Non-pigmented ciliary epithelial cell (primary cell): Measurements from ENCODE around the gene MBD3L1.
A peak's percentile ranks its signal among the peaks of the same experiment; 100 is the strongest.

Experiments
- DNase-seq: peaks from one replicate; pipeline ENCODE4 v3.0.0-alpha.2; 2010; ENCODE audit warnings: low read depth

Gene MBD3L1

DNA sequence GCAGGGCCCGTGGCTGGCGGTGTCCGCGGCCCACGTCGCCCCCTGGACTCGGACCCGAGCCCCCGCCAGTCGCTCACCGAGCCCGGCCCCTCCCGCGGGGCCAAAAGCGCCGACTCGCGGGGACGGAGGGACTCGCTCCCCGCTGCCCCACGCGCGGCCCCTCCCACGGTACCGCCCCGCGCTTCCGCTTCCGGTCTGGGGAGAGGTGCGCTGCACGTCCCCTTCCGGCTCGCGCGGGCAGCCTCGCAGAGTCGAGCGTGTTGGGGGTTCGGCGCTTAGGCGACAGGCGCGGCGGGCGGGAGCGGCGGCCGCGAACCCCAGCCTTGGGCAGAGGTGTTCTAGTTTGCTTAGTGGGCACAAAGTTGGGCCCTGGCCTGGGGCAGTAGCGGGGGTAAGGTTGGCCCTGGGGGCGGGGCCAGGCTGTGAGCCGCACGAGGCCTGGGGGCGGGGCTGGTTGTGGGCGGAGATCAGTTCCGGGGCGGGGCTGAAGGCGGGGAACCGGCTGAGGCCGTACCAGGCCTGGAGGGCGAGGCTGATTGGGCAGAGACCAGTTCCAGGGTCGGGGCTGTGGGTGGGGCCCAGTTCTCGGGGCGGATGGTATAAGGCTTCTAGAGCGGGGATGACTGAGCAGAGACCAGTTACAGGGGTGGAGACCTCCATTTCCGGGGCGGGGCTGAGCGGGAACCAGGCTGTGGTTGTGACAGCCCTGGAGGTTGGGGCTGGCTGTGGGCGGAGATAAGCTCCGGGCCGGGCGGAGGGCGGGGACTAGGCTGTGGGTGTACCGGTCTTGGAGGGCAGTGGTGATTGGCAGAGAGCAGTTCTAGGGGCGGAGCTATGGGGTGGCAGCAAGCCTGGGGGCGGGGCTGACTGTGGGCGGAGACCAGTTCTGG, at the start of gene MBD3L1, which contains the start of gene ZNF558:
Gene MBD3L1, plus strand, starts transcription at position 246 of the 890 bp plus-strand sequence. CDS start 10,302 bp downstream, outside the sequence.
Gene ZNF558, minus strand, starts transcription at position 173 of the 890 bp plus-strand sequence. CDS start 9,645 bp downstream, outside the sequence.
- peak; percentile 90 for DNase-seq

DNA sequence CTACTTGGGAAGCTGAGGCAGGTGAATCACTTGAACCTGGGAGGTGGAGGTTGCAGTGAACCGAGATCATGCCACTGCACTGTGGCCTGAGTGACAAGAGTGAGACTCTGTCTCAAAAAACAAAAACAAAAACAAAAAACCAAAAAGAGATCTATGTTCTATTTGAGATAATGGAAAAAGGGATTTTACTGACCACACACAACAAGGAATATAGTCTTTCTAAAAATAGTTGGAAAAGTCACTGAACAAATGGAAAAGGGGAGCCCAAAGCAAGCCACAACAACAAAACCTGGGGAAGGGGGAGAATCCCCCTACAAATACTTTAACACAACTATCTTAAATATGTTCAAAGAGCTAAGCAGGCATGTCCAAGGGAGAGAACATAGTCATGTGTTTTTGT, 37.4 kb upstream of the MBD3L1 start:
- DNase-seq: no peak

DNA sequence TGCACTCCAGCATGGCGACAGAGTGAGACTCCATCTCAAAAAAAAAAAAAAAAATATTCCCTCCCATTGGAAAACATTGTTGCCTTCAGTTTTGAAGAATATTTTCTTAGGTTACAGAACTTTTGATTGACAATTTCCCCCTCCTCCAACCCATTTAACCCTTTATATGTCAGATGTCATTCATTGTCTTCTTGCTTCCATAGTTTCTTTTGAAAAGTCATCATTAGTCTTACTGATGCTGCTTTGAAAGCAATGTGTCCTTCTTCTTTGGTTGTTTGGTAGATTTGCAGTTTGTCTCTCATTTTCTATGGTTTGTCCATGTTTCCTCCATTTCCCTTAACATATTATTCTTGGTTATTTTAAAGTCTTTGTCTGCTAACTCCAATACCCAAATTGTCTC, 25.5 kb upstream of the MBD3L1 start:
- no peak for DNase-seq

DNA sequence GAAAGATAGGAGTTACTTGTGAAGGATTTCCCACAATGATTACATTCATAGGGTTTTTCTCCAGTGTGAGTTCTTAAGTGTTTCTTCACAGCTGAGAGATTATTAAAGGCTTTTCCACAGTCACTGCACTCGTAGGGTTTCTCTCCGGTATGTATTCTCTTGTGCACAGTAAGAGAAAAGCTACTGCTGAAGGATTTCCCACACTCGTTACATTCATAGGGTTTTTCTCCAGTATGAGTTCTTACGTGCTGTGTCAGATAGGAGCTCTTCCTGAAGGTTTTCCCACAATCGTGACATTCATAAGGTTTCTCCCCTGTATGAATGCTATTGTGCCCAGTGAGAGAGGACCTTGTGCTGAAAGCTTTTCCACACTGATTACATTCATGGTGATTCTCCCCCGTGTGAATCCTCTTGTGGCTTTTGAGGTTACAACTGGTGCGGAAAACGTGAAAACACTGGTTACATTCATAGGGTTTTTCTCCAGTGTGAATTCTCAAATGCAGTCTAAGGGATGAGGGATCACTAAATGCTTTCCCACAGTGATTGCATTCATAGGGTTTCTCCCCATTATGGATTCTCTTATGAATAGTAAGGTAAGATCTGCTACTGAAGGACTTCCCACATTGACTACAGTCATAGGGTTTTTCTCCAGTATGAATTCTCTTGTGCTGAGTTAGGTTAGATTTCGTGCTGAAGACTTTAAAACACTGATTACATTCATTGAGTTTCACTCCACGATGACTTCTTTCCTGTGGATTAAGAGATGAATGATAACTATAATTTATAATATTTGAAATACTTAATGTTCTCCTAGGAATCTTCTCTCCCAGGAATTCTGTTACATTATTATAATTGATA, 20.6 kb upstream of the MBD3L1 start:
- DNase-seq: no peak

DNA sequence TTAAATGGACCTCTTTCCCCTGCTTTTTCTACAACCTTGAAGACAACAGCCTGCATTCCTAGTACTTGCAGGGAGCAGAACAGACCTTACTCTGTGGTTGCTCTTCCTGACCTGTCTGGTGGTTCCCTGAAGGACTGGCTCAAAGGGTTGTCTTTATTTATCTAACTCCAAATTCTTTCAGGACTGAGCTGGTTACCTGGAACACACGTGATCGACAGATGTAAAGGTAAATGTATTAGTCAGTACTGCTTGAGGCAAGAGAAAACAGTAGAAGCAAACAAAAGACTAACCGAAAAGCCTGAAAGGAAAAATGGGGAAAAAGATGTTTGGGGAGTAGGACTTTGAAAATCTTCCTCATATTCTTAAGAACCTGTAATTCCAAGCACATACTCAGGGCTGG, 18.0 kb upstream of the MBD3L1 start:
- DNase-seq: no peak

DNA sequence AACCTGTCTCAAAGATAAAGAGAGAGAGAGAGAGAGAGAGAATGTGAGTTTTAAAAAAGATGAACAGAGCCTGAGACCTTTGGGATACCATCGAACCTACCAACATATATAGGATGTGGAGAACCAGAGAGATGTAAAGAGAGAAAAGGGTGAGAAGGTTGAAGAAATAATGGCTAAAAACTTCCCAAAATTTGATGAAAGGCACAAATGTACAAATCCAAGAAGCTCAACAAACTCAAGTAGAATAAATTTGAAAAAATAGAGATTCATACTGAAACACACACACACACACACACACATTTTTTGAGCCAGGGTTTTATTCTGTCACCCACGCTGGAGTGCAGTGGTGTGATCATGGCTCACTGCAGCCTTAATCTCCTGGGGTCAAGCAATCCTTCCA, 16.4 kb upstream of the MBD3L1 start:
- DNase-seq: no peak

DNA sequence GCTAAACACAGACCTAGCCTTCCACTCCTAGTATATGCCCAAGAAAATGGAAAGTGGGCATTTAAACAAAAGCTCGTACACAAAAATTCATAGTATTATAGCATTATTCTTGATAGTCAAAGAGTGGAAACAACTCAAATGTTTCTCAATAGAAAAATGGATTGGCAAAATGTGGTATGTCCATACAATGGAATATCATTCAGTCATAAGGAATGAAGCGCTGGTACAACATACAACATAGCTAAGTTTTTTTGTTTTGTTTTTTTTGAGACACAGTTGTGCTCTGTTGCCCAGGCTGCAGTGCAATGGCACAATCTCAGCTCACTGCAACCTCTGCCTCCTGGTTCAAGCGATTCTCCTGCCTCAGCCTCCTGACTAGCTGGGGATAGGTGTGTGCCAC, 11.9 kb upstream of the MBD3L1 start:
- no peak for DNase-seq

DNA sequence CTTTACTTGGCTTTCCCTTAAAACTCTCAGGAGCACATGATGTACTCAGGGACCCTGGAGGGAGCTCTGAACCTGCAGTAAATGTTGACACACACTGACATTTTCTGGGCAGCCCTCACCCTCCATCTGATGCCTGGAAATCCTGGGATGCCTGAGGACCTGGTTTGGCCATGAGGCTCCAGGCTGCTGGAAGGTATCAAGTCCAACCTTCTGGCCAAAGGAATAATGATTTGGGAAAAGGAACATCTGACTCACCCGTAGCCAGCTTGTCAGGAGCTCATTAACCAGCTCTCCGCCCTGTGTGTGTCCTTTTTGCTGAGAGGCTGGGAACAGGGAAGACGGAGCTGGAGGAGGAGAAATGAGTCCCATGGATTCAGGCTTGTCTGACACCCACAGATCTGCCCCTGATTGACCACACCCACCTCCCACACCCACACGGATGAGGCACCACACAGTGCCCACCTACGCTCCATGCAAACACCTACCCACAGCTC, 10.4 kb upstream of the MBD3L1 start:
- no peak for DNase-seq

DNA sequence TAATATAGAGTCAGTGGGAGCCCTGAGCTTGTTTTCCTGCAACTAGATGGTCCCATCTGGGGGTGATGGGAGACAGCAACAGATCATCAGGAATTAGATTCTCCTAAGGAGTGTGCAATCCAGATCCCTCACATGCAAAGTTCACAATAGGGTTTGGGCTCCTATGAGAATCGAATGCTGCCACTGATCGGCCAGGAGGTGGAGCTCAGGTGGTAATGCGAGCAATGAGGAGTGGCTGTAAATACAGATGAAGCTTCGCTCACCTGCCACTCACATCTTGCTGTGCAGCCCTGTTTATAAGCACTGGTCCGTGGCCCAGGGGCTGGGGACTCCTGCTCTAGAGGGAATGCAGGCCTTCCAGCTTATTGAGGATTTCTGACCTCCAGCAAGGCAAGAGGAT, 5.8 kb upstream of the MBD3L1 start:
- DNase-seq: no peak

DNA sequence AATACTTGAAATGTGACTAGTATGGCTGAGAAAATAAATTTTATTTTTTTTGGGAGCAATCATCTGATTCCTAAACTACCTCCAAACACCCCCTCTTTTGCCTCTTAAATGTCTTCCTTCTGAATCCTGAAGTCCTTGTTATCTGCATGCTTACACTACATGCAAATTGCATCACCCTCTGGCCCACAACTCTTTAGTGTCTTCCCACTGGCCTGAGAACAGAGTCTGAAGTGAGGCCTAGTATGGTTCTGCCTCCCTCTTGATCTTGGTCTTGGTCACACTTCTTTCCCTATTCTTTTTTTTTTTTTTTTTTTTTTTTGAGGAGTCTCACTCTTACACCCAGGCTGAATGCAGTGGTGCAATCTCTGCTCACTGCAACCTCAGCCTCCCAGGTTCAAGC, 4.9 kb upstream of the MBD3L1 start:
- DNase-seq: no peak

DNA sequence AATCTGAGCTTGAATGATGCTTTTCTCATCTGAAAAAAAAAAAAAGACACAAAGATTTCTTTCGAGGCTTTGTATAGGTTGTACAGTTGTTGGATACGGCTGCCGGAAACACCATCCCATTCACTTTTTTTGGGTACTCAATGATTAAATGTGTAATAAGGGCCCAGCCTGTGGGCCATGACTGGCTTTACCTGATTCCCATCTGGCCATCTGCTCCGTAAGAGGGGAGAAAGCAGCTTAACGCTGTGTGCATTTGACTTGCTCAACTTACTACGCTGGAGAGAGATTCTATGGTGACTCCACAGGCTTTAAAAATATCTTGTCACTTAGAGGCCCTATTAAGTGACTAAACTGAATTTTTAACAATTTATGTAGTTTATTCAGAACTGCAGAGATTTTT, 804 bp upstream of the MBD3L1 start:
- no peak for DNase-seq

DNA sequence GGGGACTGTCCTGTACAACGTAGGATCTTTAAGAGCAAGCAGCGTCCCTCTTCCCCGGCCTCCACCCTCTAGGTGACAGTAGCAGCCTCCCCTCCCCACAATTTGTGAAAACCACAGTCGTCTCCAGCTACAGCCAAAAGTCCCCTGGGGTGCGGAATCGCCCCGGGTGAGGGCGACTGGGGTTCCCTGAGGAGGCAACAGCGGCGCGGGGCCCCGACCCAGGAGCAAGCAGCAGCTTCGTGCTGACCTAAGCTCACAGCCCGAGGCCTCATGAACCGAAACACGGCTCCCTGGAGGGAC, 395 bp upstream of the MBD3L1 start:
- no peak for DNase-seq

DNA sequence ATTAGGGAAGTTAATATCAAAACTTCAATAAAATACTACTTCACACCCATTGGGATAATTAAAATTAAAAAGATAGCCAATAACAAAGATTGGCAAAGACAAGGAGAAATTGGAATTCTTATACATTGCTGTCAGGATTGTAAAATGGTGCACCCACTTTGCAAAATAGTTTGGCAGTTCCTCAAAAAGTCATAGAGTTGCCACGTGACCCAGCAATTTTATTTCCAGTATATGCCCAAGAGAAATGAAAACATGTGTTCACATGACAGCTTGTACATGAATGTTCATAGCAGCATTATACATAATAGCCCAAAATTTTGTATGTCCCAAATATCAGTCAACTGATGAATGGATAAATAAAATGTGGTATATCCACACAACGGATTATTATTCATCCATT, 3.3 kb downstream of the MBD3L1 start:
- DNase-seq: no peak

DNA sequence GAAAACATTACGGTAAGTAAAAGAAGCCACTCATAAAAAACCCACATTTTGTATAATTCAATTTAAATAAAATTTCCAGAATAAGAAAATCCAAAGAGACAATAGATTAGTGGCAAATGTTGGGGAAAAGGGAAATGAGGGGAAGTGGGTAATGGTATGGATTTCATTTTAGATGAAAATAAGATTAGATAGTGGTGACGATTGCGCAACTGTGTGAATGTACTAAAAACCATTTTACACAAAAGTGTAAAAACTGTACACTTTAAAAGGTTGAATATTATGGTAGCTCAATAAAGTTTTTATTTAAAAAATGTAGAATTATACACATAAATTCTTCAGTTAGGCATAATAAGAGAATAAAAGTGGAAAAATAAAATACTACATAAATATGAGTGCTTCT, 3.7 kb downstream of the MBD3L1 start:
- DNase-seq: no peak

DNA sequence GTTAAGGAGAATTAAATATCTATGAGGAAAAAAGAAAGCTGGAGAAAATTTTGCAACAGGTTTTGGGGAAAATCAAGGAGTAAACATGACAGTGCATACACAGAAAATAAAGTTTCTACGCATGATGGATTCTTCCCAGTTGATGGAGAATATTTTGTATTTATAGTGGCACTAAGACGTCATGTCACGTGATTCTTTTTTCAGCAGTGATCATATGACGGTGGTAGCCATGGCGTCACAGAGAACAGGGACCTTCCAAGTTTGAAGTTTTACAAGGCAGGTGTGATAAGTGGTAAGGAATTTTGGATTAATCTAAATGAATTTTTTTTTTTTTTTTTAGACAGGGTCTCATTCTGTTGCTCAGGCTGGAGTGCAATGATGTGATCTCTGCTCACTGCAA, 8.5 kb downstream of the MBD3L1 start:
- no peak for DNase-seq

DNA sequence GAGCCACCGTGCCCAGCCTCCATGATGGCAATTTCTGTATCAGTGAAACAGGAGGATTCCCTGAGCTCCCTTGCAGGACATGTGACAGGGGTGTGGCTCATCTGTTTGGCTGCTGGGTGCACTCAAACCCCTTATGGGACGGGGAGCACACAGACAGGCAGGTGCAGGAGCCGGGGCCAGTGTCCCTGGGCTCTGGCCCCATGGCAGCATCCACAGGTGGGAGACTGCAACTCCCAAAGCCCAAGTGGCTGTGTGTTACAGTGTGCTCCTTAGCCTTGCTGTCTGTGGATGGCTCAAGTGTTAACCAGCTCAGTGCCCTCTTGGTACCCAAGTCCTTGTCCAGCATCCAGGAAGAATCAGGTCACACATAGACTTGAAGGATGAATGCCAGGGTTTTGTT, 14.6 kb downstream of the MBD3L1 start:
- DNase-seq: no peak

DNA sequence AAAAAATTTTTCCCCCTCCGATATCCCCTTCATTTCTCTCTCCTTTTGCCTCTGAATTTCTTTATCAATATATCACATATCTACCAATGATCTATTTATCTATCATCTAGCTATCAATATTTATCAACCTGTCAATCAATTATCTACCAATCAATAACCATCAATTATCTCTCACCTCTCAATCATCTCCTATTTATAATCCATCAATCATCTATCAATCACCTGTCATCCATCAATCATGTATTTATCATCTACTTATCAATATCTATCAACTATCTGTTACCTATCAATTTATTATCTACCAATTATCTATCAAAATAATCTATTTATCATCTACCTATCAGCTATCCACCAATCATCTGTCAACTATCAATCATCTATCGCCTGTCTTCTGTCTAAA, 17.1 kb downstream of the MBD3L1 start:
- no peak for DNase-seq

DNA sequence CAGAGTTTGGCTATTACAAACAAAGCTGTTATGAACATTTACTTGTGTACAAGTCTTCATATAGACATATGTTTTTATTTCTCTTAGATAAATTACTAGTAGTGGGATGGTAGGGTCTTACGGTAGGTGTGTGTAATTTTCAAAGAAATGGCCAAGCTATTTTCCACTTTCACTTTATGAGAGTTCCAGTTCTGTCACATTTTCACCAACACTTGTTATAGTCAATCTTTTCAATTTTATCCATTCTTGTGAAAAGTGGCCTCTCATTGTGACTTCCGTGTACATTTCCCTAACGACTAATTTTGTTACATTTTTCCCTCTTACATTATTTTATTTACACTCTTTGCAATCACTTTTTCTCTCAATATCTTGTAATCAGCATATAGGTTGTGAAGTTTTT, 18.3 kb downstream of the MBD3L1 start:
- DNase-seq: no peak

DNA sequence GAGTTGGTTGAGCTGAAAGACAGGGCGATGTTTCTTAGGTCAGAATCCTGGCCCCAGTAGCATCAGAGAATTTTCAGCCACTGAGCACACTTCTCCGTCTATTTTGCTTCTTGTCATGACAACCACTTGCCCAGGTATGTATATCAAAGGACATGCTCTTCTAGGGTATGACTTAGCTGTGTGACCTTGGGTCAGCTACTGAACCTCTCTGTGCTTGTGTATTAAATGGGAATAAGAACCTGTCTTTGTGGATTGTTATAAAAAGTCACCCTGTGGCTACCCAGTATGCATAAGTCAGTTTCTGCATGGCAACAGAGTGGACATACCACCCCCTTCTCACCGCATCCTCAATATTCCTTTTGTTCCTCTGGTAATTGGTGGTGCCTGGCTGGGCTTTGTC, 26.1 kb downstream of the MBD3L1 start:
- no peak for DNase-seq

DNA sequence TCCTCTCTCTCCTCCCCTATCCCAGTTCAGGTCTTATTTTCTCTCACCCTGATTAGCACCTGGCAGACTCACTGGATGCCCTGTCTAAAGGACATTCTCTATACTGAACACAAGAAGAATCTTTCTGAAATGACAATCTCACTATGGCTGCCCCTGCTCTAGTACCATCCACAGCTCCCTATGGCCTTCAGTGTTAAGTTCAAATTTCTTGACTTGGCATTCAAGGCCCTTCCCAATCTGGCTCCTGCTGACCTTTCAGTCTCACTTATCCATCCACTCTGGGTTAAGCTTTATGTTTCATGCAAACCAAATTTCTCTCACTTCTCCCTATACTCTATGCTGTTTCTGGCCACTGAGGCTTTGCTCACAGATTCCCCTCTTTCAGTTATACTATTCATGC, 34.2 kb downstream of the MBD3L1 start:
- DNase-seq: no peak

DNA sequence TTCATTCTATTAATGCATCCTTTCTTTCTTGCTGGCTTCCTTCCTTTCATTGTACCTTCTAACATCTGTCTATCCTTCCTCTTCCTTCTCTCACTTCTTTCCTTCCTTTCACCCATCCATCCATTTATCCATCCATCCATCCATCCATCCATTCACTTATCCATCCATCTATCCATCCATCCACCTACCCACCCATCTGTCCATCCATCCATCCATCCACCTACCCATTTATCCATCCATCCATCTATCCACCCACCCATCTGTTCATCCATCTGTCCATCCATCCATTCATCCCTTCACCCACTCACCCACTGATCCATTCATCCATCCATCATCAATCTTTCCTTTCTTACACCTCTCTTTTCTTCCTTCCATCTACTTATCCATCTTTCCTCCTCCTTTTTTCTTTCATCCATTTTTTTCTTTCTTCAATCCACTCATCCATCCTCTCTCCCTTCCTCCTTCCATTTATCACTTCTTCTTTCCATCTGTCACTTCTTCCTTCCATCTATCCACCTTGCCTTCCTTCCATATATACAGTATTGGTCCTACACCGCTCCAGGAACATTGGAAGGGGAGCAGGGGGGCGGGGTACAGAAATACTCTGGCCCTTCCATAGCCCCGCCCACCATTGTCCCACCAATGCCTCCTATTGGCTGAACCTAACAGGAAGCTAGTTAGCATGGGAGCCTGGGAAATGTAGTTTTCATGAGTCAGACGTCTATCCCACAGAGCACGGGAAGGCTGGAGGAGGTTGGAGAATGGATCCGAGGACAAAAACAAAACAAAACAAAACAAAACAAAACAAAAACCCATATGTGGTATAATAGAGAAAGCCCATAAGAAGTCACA, 45.9 kb downstream of the MBD3L1 start:
- DNase-seq: no peak

DNA sequence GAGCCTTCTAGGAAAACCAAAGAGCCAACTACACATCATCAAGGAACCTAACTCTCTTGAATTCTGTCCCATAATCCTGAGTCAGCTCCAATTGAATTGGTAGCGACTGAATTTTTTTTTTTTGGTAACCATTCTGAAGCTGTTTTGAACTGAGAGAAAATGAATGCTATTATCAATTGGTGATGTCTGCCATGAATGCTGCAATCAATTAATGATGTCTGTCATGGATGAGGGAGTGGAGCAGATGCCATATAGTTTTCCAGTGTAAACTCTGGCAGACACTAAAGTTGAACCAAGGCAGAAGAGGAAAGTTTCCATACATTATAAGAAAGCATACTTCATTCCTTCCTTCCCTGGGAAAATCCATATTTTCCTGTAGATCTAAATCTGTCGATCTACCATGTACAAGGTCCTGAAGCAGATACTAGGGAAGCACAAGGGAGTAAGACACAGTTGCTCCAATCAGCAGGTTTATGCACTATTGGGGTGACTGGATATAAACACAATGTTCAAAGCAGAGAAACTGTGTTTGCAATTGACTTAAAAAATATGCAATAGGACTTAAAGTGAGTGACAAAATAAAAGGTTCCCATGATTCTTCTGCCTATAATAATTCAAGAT, 48.8 kb downstream of the MBD3L1 start:
- no peak for DNase-seq
